Stomach (tissue), 4 donors: ENCODE measurements around the gene ITM2B.

Source experiments
- POLR2A ChIP-seq, 4 donors: fragments of 450-650 bp; IDR thresholded peaks; one replicate each; pipeline ENCODE4 v1.6.1; 2016; ENCODE audit warnings: antibody characterized with exemption in 4 of 4, control low read depth in 2 of 4, mild to moderate bottlenecking in 1 of 4, moderate library complexity in 1 of 4
- TF ChIP-seq, protein P1 (sequence below), 7 experiments: fragments of 450-650 bp in 4 of 7; fragments of 200-600 bp in 3 of 7; sonication (generic) in 3 of 7; IDR thresholded peaks; one replicate each; pipeline ENCODE4 v1.5.1; 2016 to 2019; ENCODE audit warnings: antibody characterized with exemption in 7 of 7, control low read depth in 2 of 7, mild to moderate bottlenecking in 1 of 7

DNA sequence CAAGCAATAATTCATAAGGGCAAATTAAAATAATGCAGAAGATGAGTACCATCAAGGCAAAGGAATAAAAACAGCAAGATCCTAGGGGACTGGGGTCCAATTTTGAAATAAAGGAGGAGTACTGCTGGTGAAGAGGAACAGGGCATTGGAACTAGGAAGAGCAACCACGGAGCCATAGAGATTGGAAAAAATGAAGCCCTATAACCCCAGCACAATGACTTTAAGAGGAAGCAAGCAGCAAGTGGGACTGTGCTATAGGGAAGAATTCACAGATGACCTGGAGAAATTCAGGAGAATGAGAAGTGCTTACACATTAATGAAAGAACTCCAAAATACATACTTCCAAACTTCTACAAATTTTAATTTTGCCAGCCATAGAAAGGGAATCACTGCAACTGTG is 44.9 kb upstream of the ITM2B start:
- TF ChIP-seq, protein P1, sequence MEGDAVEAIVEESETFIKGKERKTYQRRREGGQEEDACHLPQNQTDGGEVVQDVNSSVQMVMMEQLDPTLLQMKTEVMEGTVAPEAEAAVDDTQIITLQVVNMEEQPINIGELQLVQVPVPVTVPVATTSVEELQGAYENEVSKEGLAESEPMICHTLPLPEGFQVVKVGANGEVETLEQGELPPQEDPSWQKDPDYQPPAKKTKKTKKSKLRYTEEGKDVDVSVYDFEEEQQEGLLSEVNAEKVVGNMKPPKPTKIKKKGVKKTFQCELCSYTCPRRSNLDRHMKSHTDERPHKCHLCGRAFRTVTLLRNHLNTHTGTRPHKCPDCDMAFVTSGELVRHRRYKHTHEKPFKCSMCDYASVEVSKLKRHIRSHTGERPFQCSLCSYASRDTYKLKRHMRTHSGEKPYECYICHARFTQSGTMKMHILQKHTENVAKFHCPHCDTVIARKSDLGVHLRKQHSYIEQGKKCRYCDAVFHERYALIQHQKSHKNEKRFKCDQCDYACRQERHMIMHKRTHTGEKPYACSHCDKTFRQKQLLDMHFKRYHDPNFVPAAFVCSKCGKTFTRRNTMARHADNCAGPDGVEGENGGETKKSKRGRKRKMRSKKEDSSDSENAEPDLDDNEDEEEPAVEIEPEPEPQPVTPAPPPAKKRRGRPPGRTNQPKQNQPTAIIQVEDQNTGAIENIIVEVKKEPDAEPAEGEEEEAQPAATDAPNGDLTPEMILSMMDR (IDR thresholded peaks at IDR 0.05), result no peak
- no peak for TF ChIP-seq POLR2A (IDR thresholded peaks at IDR 0.05)
